Endothelial cell of hepatic sinusoid (primary cell): ENCODE measurements around the gene TARBP1.

Experiments
- in situ Hi-C: cut with HindIII; loops from 2 replicates; pipeline ENCODE4 v1.10.0; 2017; ENCODE audit warnings: low sequenced_read_pairs

TARBP1 gene

GRCh38 chr1:234507626-234508387 lies 28.8 kb upstream of the TARBP1 start:
- in situ Hi-C loops, result loop anchor here (5.0 to 10.0 kb wide), 3 partner anchors 44 to 564 kb away; no protein-coding TSS in a partner anchor

DNA sequence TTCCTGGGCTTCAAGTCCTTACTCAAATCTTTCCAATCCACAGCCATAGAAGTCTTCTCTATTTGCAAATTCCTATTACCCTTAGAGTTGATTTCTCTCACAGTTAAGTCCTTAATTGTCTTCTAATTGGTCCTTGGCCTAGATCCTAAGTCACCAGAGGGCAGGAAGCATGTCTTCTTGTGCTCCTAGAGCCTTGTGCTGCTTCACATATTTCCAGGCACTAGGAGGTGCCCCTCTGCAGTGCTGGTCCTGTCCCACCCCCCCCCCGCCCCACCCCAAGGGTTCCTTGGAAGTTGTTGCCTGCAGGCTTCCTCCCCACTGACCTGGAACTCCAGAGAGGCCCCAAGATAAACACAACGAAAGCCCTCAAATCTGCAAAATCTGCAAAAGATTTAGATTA lies 28.1 kb upstream of the TARBP1 start:
- in situ Hi-C loops, result loop anchor here (5.0 to 10.0 kb wide), 3 partner anchors 45 to 565 kb away; no protein-coding TSS in a partner anchor

GRCh38 chr1:234505769-234506102 lies 26.8 kb upstream of the TARBP1 start:
- in situ Hi-C loops, result loop anchor here (5.0 to 10.0 kb wide), 3 partner anchors 47 to 567 kb away; no protein-coding TSS in a partner anchor

DNA sequence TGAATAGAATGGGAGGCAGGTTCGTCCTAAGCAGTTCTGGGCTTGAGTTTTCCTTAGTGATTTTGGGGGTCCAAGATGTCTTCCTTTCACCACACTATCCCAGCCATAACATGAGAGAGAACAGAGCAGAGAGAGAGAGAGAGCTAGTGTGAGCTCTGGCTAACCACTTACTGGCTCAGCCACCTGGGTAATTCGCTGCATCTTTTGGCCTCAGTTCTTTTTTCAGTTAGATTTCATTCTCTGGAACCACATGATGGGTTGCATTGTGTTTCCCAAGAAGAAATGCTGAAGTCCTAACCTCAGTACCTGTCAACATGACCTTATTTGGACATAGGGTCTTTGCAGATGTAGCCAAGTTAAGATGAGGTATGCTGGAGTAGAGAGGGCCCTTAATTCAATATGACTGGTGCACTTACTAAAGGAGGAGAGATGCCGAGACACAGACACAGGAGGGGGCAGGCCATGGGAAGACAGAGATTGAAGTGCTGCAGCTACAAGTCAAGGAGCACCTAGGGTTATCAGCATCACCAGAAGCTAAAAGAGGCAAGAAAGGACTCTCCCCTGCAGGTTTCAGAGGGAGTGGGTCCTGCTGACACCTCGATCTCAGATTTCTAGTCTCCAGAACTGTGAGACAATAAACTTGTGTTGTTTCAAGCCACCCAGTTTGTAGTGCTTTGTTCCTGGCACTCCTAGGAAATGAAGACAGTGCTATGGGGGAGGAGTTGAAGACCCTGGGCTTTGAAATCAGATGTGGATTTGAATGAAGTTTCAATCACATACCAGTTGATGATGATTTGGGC lies 26.2 kb upstream of the TARBP1 start:
- in situ Hi-C loops, result loop anchor here (5.0 to 10.0 kb wide), 3 partner anchors 47 to 567 kb away; no protein-coding TSS in a partner anchor

DNA sequence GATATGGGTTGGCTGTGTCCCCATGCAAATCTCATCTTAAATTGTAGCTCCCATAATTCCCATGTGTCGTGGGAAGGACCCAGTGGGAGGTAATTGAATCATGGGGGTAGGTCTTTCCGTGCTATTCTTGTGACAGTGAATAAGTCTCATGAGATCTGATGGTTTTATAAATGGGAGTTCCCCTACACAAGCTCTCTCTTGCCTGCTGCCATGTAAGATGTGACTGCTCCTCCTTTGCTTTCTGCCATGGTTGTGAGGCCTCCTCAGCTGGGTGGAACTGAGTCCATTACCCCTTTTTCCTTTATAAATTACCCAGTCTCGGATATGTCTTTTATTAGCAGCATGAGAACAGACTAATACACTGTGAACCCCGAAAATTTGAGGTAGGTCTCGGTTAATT lies 25.3 kb upstream of the TARBP1 start:
- in situ Hi-C loops, result loop anchor here (10.0 kb wide), 1 partner anchor 91 kb away; no protein-coding TSS in a partner anchor

DNA sequence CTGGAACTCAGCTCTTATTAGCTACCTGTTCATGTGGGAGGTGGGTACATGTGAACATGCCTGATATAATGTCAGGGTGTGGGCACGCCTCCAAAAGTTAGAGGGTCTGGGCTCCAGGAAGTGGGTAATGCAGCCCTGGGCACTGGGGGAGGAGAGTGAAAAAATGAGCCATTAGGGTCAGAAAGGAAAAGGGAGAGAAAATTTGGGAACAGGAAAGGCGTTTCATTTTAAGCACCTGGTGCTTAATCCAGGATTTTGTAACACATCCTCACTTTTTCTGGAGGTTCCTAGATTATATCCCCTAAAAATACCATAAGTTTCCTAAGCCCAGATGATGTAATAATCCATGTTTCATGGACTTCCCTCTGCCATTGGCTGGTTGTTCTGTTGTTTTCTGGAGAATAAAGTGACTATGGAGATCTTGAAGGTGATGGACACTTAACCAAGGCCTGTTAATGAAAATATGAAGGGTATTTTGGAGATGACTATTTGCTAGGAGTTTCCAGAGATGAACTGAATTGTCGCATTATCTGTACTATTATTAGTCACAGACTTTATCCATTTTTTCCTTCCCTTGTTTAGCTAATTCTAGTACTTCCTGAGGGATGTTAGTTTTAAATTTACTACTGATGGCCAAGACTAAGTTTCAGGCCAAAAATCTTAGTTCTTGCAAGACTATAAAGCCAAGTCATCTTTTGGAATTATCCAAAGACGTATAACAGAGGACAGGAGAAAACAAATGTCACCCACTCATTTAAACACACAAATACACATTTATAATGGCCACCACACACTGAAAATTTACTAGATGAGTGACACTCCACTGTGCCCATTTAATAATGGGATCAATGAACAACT lies 24.4 kb upstream of the TARBP1 start:
- in situ Hi-C loops, result loop anchor here (10.0 kb wide), 1 partner anchor 91 kb away; no protein-coding TSS in a partner anchor

- in situ Hi-C loops, result loop anchor here (10.0 kb wide), 1 partner anchor 92 kb away; no protein-coding TSS in a partner anchor
These were observed 23.8 kb upstream of the TARBP1 start for GRCh38 chr1:234502785-234503184.

- in situ Hi-C loops, result loop anchor here (10.0 kb wide), 1 partner anchor 95 kb away; no protein-coding TSS in a partner anchor
These were observed 21.3 kb upstream of the TARBP1 start for GRCh38 chr1:234500269-234500668.

DNA sequence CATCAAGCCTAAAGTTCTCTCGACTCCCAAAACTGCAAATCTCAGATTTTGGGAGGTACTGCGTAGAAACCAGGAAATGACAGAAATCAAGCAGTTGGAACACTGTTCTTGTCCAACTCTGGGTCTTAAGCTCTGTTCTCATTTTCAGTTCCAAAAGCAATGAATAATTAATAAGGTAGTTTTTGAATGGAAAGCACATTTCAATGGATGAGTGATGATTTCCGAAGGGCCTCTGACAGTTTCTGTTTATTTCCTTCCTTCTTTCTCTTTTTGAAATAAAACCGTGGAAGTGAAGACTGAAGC lies 20.9 kb upstream of the TARBP1 start:
- in situ Hi-C loops, result loop anchor here (10.0 kb wide), 1 partner anchor 95 kb away; no protein-coding TSS in a partner anchor

GRCh38 chr1:234499119-234499942 lies 20.4 kb upstream of the TARBP1 start:
- in situ Hi-C loops, result no loop called here

- in situ Hi-C loops, result no loop called here
These were observed 19.6 kb upstream of the TARBP1 start for GRCh38 chr1:234498448-234499118.

- in situ Hi-C loops, result no loop called here
These were observed 18.6 kb upstream of the TARBP1 start for GRCh38 chr1:234497589-234497988.

- in situ Hi-C loops, result no loop called here
These were observed 16.4 kb upstream of the TARBP1 start for GRCh38 chr1:234495231-234495990.

GRCh38 chr1:234494049-234494448 lies 15.1 kb upstream of the TARBP1 start:
- in situ Hi-C loops, result no loop called here

DNA sequence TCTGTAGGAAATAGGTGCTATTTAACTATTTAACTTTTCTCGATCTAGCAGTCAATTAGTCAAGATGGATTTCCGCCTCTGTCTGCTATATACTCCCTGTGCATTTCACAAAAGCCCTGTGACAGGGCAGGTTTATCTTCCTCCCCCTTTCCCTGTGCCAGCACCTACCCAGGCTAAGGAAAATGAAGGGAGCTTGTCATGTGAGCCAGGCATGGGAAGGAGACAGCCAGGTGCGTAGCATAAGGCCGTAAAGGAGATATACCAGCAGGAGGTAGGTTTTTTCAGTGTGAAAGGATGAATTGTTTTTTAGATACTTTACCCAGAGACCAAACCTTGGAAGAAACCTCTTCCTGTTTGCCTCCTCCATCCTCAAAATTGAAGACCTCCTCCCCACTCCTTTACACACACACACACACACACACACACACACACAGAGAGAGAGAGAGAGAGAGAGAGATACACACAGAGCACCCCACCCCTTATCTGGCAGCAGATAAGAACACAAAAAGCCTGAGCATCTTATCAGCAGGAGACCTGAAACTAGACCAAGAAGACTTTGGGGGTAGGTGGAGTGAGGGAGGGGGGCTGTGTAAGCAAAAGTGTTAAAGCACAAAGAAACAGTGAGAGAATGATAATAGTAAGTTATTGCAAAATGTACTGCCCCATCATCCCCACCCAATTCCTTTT lies 12.0 kb upstream of the TARBP1 start:
- in situ Hi-C loops, result no loop called here

- in situ Hi-C loops, result loop anchor here (10.0 kb wide), 1 partner anchor 215 kb away; no protein-coding TSS in a partner anchor
These were observed 10.7 kb upstream of the TARBP1 start for GRCh38 chr1:234489698-234490077.

- in situ Hi-C loops, result loop anchor here (10.0 kb wide), 1 partner anchor 216 kb away; no protein-coding TSS in a partner anchor
These were observed 10.2 kb upstream of the TARBP1 start for GRCh38 chr1:234489007-234489697.
